GM23248 (cell line): ENCODE data around the gene CYP4A11.

Experiments used
- EZH2 ChIP-seq: fragments of 200-600 bp; sonication (generic); IDR thresholded peaks from 2 replicates; pipeline ENCODE4 v1.6.1; 2018; ENCODE audit warnings: antibody characterized with exemption, mild to moderate bottlenecking; ENCODE audit not compliant: insufficient read depth, poor library complexity, severe bottlenecking
- EZH2phosphoT487 ChIP-seq: fragments of 200-600 bp; sonication (generic); IDR thresholded peaks from 2 replicates; pipeline ENCODE4 v1.6.1; 2018; ENCODE audit warnings: antibody characterized with exemption, moderate library complexity, mild to moderate bottlenecking, low read depth; ENCODE audit not compliant: insufficient read depth

- TF ChIP-seq EZH2phosphoT487 (no peak), EZH2 (no peak)
Measured at GRCh38 chr1:46983830-46984586, 42.7 kb upstream of the CYP4A11 start.
